Prostate gland (tissue), 2 donors: ENCODE measurements around the gene RPL37.

Source experiments
- CTCF ChIP-seq, 4 experiments: fragments of 200-600 bp in 2 of 4; fragments of 450-650 bp in 2 of 4; sonication (generic) in 2 of 4; IDR thresholded peaks; 1 replicate in 3 of 4; 2 replicates in 1 of 4; pipeline ENCODE4 v1.5.1; 2016 to 2019; ENCODE audit warnings: antibody characterized with exemption in 4 of 4, mild to moderate bottlenecking in 2 of 4, moderate library complexity in 2 of 4
- POLR2A ChIP-seq: fragments of 450-650 bp; IDR thresholded peaks from one replicate; pipeline ENCODE4 v1.6.1; 2016; ENCODE audit warnings: antibody characterized with exemption, mild to moderate bottlenecking
- POLR2AphosphoS5 ChIP-seq: sonication (generic); formaldehyde crosslinking; IDR thresholded peaks from one replicate; pipeline ENCODE4 v1.6.1; 2017; ENCODE audit warnings: antibody characterized with exemption

GRCh38 chr5:40828690-40829661 lies 6.0 kb downstream of the RPL37 start:
- TF ChIP-seq CTCF (IDR thresholded peaks at IDR 0.05) (no peak), POLR2A (no peak), POLR2AphosphoS5 (no peak)
